Neuron (in vitro differentiated cells): ENCODE measurements around the gene WNT10A.

Source experiments
- H2AFZ ChIP-seq: one replicate; pipeline ENCODE4 v1.6.1; 2013; ENCODE audit warnings: low read depth, mild to moderate bottlenecking, inconsistent platforms, low read length, moderate library complexity
- H3K27me3 ChIP-seq: one replicate; pipeline ENCODE4 v1.6.1; 2013; ENCODE audit warnings: low read length; ENCODE audit not compliant: insufficient read depth
- H3K36me3 ChIP-seq: one replicate; pipeline ENCODE4 v1.6.1; 2013; ENCODE audit warnings: low read length; ENCODE audit not compliant: insufficient read depth
- H3K4me1 ChIP-seq: one replicate; pipeline ENCODE4 v1.6.1; 2013; ENCODE audit warnings: low read length; ENCODE audit not compliant: insufficient read depth
- H3K4me3 ChIP-seq: 2 replicates; pipeline ENCODE4 v1.5.1; 2013; ENCODE audit warnings: mild to moderate bottlenecking, low read length, moderate library complexity
- H3K9me3 ChIP-seq: one replicate; pipeline ENCODE4 v1.6.1; 2013; ENCODE audit warnings: low read length

Gene WNT10A

DNA sequence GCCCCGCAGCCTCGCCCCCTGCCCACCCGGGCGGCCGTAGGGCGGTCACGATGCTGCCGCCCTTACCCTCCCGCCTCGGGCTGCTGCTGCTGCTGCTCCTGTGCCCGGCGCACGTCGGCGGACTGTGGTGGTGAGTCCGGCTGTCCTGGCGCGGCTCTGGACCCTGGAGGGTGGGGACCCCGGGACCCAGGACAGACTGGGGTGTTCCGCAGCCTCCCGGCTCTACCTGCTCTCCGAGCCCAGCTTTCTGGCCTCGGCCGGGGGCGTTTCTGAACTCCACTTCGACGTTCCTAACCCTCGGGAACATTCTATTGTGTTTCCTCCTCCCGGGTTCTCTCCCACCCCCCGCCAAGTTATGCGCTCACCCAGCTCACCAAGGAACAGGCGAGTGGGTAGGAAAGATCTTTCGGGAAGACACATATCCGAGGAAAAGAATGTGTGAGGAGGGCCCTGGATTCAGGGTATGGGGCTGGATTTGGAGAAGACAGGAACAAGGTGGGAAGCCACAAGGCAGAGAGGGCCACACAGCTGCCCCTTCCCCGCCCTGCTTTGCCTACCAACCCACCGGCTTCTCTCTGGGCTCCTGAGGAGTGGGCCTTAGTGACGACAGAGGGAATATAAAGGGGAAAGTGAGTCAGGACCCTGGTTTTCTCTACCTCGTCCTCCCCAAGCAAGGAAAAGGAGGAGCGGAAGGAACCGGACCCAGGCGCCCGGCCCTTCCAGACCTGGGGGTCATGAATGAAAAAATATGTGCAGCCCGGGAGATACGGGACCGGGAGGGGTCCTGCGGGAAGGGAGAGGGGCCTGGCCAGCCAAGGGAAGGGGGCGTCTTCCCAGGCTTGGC, 20.4 kb upstream of the WNT10A start:
- Histone ChIP-seq H3K4me3 (no peak overlapping the region), H3K4me1 (peaks cover 10% of the 10 kb centered on the region), H3K9me3 (no peaks in the 10 kb centered on the region), H3K36me3 (no peaks in the 10 kb centered on the region), H2AFZ (no peak overlapping the region), H3K27me3 (peaks cover 77% of the 10 kb centered on the region)

DNA sequence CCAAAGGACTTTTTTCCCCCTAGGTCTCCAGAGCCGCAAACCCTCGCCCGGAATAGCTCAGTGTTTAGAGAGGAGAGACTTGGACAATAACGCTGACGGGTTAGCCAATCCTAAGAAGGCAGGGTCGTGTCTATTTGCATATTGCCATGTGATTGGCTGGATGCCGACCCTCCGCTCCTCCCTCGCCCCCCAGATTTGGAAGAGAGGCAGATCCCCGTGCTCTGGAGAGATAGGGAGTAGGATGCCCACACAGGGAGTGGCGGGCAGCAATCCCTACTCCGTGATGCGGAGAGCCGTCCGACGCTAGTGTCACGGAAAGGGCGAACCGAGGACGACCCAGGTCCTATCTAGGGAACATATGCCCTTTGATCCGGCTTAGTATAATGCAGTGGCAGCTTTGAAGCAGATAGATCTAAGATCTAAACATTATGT, 19.7 kb upstream of the WNT10A start:
- no peak overlapping the region for H2AFZ ChIP-seq
- H3K9me3 ChIP-seq = no peaks in the 10 kb centered on the region
- no peak overlapping the region for H3K4me3 ChIP-seq
- H3K4me1 ChIP-seq = peaks cover 10% of the 10 kb centered on the region
- H3K36me3 ChIP-seq = no peaks in the 10 kb centered on the region
- H3K27me3 ChIP-seq = peaks cover 70% of the 10 kb centered on the region

DNA sequence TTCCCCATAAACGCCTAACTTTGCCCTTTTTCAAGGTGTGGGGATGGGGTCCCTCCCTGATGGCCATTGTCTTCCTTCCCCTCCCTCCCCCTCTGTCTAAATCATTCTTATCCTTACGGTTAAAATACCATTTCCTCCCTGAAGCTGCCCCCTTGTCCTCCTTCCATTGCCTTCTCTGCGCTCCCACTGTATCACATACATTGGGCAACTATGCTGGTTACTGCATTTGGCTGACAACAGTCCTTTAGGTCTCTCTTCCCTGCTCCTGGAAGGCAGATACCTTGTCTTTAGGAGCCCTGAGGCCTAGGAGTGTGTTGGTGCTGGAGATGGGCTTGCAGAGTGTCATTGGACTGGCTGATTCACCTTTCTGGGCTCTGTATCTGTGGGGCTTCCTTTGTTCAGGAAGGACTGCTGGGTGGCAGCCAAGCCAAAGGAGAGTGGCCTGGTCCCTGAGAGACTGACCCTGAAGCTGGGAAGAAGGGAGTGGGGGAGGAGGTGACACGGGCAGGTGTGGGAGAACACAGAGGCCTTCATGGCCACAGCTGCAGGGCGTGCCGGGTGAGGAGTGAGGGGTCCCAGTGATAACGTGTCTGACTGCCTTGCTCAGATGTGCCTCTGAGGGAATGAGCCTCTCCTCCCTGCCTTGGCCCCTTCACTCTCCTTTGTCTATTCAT, 18.9 kb upstream of the WNT10A start:
- Histone ChIP-seq H3K9me3 (no peaks in the 10 kb centered on the region), H3K27me3 (peaks cover 69% of the 10 kb centered on the region), H3K4me1 (peaks cover 10% of the 10 kb centered on the region), H2AFZ (no peak overlapping the region), H3K4me3 (no peak overlapping the region), H3K36me3 (no peaks in the 10 kb centered on the region)

DNA sequence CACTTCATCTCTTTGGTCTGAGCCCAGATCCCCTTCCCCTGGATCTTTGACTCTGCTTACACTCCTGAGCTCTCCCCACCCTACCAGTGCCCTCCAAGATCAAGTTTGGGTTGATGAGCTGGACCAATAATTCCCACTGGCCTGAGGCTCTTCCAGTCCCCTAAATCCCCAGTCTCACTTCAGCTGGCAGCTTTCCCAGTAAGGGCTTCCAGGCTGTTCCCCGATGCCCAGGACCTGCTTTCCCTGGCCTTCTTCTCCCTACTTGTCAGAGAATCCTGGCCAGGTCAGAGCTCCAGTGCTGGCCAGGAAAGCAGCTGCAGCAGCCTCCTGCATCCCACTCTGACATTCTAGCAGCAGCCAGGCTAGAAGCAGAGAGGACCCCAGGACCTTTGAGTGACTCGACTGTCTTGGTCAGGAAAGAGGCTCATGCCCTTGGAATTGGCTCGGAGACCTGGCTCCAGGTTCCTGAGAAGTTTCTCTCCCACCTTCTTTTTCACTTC, 17.6 kb upstream of the WNT10A start:
- H3K36me3 ChIP-seq = no peaks in the 10 kb centered on the region
- peaks cover 10% of the 10 kb centered on the region for H3K4me1 ChIP-seq
- H3K9me3 ChIP-seq = no peaks in the 10 kb centered on the region
- H3K27me3 ChIP-seq = peaks cover 68% of the 10 kb centered on the region
- H3K4me3 ChIP-seq = no peak overlapping the region
- no peak overlapping the region for H2AFZ ChIP-seq

DNA sequence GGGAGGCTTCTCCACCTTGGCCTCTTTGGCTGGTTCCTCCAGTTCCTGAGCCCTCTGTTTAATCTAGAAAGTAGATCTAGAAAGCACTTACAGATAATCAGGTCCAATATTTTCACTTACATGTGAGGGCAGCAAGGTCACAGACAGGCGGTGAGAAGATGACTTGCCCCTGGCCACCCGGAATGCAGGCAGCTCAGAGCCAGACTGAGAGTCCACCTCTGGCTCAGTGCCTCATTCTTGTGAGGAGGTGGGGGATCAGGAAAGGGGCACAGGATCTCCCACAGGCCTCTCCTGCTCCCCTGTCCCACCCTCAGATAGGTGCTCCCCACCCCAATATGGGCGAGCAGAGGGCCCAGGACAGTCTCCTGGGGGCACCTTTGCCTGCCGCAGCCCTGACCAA, 15.3 kb upstream of the WNT10A start:
- H3K27me3 ChIP-seq = peaks cover 69% of the 10 kb centered on the region
- H2AFZ ChIP-seq = no peak overlapping the region
- H3K4me3 ChIP-seq = no peak overlapping the region
- no peaks in the 10 kb centered on the region for H3K9me3 ChIP-seq
- H3K4me1 ChIP-seq = peaks cover 2% of the 10 kb centered on the region
- H3K36me3 ChIP-seq = no peaks in the 10 kb centered on the region

DNA sequence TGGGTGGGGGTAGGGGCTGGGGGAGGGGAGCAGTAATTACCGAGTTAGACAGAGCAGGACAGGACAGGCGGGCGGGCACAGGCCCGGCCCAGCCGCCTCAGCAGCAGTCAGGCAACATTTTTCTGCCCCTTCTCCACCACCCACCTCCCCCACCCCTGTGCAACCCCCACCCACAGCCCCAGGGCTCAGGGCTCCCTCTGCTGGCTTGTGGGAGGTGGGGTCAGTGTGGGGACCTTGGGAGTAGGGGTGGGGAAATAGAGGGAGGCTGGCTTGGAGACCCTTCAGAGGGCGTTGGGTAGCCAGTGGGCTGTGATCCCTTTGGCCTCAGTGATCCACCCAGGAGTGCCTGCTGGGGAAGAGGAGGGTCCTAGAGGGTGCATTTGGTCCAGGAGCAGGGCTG, 14.7 kb upstream of the WNT10A start:
- no peaks in the 10 kb centered on the region for H3K9me3 ChIP-seq
- H3K4me1 ChIP-seq = no peaks in the 10 kb centered on the region
- no peaks in the 10 kb centered on the region for H3K36me3 ChIP-seq
- H3K4me3 ChIP-seq = no peak overlapping the region
- no peak overlapping the region for H2AFZ ChIP-seq
- H3K27me3 ChIP-seq = peaks cover 73% of the 10 kb centered on the region

DNA sequence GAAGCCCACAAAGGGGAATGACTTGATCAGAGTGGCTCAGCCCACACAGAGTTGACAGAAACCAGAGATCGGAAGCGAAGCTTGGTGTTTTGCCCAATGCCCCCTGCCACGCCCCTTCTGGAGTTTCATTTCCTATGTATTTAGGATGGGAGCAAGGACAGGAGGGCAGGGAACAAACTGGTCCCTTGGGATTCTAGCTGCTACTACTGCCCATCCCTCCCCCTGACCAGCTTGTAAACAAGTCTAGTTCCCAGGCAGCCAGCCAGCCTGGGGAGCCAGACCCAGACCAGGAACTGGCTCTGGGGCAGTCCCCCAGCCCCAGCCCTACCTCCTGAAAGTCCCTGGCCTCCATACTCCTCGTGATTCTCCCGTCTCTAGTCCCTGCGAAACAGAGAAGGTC, 12.8 kb upstream of the WNT10A start:
- H3K4me1 ChIP-seq = no peaks in the 10 kb centered on the region
- H3K27me3 ChIP-seq = peaks cover 78% of the 10 kb centered on the region
- no peaks in the 10 kb centered on the region for H3K9me3 ChIP-seq
- no peaks in the 10 kb centered on the region for H3K36me3 ChIP-seq
- no peak overlapping the region for H2AFZ ChIP-seq
- no peak overlapping the region for H3K4me3 ChIP-seq

DNA sequence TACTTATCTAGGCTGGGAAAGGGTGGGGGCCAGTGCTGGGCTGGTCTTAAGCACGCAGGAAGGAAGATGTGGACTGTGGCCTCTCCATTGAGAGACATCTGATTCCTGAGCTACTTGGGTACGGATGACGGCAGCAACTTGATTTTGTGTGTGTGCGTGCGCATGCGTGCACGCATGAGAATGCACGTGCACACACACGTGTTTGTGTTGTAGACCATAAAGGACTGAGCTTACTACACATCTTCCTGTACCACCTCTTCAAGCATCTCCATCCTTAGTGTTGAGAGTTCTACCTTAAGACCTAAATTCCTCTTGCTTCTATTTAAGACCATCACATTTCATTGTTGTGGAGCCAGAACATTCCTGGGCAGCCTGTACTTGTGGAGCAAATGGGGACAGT, 11.6 kb upstream of the WNT10A start:
- Histone ChIP-seq H3K9me3 (no peaks in the 10 kb centered on the region), H3K4me3 (no peak overlapping the region), H3K36me3 (no peaks in the 10 kb centered on the region), H2AFZ (no peak overlapping the region), H3K4me1 (peaks cover 3% of the 10 kb centered on the region), H3K27me3 (peaks cover 85% of the 10 kb centered on the region)

DNA sequence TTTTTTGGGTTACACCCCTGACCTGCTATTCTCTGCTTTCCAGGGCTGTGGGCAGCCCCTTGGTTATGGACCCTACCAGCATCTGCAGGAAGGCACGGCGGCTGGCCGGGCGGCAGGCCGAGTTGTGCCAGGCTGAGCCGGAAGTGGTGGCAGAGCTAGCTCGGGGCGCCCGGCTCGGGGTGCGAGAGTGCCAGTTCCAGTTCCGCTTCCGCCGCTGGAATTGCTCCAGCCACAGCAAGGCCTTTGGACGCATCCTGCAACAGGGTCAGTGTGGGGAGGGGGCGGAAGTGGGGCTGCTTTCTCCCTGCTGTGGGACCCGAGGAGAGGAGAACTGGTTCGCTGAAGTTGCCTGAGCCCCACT, 9.7 kb upstream of the WNT10A start:
- H2AFZ ChIP-seq = no peak overlapping the region
- peaks cover 94% of the 10 kb centered on the region for H3K27me3 ChIP-seq
- peaks cover 3% of the 10 kb centered on the region for H3K4me1 ChIP-seq
- no peak overlapping the region for H3K4me3 ChIP-seq
- H3K9me3 ChIP-seq = no peaks in the 10 kb centered on the region
- no peaks in the 10 kb centered on the region for H3K36me3 ChIP-seq

DNA sequence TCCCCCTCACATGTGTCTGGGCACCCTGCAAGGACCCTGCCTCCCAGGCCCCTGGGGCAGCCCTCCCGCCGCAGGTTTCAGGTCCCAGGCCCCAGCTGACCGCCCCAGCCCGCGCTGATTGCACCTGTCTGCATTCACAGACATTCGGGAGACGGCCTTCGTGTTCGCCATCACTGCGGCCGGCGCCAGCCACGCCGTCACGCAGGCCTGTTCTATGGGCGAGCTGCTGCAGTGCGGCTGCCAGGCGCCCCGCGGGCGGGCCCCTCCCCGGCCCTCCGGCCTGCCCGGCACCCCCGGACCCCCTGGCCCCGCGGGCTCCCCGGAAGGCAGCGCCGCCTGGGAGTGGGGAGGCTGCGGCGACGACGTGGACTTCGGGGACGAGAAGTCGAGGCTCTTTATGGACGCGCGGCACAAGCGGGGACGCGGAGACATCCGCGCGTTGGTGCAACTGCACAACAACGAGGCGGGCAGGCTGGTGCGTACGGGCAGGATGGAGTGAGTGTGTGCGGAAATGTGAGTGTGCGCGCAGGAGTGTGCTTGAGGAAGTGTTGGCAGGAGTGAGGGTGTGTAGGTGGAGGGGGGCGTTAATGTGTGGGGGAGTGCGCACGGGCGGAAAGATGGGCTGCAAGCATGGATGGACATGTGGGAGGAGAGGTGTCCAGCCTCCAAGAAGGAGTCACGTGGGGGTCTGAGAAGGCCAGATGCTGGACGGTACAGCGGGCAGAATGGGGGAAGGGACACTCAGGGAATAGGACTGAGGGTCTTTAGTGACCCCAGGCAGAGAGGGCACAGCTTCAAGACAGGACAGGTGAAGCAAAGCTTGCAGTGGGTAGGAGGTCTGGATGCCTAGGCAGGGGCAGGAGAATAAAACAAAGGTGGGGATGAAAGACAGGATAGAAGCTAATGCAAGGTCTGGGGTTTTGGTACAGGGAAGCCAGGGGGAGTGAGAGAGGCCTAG, 9.0 kb upstream of the WNT10A start:
- Histone ChIP-seq H3K27me3 (peaks cover 95% of the 10 kb centered on the region), H3K9me3 (no peaks in the 10 kb centered on the region), H3K4me3 (no peak overlapping the region), H3K36me3 (no peaks in the 10 kb centered on the region), H3K4me1 (peaks cover 3% of the 10 kb centered on the region), H2AFZ (no peak overlapping the region)

DNA sequence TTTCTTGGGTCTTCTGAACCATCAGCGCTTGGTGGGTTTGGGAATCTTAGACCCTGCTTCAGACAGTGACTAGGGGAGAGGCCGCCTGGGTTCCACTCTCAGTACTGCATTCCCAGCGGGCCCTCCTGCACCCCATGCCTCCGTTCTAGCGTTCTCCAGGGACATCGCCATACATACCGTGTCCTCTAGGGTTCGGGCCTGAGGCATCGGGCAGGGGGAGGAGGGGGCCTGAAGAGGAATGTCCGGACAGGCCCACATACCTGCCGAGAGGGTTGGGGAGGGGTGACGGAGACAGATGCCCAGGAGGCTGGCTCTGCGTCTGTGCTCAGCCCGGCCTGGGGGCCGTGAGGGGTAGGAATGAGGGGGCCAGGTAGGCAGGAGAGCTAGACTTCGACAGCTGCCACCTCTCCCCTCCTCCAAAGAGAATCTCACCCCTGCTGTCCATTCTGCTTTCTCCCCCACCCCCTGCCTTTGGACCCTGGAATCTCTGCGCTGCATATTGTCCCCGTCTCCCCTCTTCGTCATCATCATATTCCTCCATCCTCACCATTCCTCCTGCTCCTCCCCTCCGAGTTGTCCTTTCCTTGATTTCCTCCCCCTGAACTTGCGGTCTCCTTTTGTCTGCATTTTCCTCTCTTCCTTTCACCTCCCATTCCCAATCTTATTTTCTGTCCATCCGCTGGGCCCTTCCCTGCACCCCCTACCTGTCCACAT, 7.8 kb upstream of the WNT10A start:
- Histone ChIP-seq H3K9me3 (no peaks in the 10 kb centered on the region), H3K27me3 (peaks cover 95% of the 10 kb centered on the region), H3K36me3 (no peaks in the 10 kb centered on the region), H3K4me1 (peaks cover 3% of the 10 kb centered on the region), H3K4me3 (no peak overlapping the region), H2AFZ (no peak overlapping the region)

DNA sequence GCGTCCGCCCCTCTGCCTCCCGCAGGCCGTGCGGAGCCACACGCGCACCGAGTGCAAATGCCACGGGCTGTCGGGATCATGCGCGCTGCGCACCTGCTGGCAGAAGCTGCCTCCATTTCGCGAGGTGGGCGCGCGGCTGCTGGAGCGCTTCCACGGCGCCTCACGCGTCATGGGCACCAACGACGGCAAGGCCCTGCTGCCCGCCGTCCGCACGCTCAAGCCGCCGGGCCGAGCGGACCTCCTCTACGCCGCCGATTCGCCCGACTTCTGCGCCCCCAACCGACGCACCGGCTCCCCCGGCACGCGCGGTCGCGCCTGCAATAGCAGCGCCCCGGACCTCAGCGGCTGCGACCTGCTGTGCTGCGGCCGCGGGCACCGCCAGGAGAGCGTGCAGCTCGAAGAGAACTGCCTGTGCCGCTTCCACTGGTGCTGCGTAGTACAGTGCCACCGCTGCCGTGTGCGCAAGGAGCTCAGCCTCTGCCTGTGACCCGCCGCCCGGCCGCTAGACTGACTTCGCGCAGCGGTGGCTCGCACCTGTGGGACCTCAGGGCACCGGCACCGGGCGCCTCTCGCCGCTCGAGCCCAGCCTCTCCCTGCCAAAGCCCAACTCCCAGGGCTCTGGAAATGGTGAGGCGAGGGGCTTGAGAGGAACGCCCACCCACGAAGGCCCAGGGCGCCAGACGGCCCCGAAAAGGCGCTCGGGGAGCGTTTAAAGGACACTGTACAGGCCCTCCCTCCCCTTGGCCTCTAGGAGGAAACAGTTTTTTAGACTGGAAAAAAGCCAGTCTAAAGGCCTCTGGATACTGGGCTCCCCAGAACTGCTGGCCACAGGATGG, 7.1 kb upstream of the WNT10A start:
- H3K4me3 ChIP-seq = no peak overlapping the region
- H3K9me3 ChIP-seq = no peaks in the 10 kb centered on the region
- no peaks in the 10 kb centered on the region for H3K36me3 ChIP-seq
- H2AFZ ChIP-seq = no peak overlapping the region
- peaks cover 94% of the 10 kb centered on the region for H3K27me3 ChIP-seq
- H3K4me1 ChIP-seq = peaks cover 5% of the 10 kb centered on the region
